ENCODE data around the gene EXOC7.

- no peak for TF ChIP-seq CTCF (IDR thresholded peaks at IDR 0.05)
- no peak for TF ChIP-seq POLR2A (IDR thresholded peaks at IDR 0.05)
Measured at GRCh38 chr17:76033139-76033538, 70.4 kb downstream of the EXOC7 start.
